HG03354 (cell line): ENCODE data around the gene DENND1A.
"Not testable (repeated sequence)": the region's sequence is repeated elsewhere in the genome, so short reads cannot be mapped to it uniquely, and the experiment has no call there.

ENCODE experiments used
- ATAC-seq: cut with Tn5 transposase; IDR thresholded peaks from one replicate; pipeline ENCODE4 v1.9.1; 2021; ENCODE audit warnings: mild to moderate bottlenecking; ENCODE audit not compliant: unreplicated experiment, poor library complexity, severe bottlenecking

Gene DENND1A

DNA sequence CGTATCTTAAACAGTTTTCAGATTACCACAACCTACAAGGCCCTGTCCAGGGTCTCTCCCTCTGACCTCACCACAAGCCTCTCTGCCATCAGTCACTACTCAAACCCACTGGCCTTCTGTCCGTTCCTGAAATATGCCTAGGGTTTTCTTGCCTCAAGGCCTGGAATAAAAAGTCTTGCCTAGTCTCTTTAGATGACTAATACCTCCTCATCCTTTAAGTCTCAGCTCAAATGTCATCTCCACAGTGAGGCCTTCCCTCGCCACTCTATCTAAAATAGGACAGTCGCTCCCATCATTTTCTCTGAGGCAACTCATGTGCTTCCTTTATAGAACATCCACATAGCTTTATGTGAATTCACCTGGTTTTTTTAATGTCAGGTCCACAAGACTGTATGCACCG is 5.2 kb downstream of the DENND1A start:
- no peak for ATAC-seq

DNA sequence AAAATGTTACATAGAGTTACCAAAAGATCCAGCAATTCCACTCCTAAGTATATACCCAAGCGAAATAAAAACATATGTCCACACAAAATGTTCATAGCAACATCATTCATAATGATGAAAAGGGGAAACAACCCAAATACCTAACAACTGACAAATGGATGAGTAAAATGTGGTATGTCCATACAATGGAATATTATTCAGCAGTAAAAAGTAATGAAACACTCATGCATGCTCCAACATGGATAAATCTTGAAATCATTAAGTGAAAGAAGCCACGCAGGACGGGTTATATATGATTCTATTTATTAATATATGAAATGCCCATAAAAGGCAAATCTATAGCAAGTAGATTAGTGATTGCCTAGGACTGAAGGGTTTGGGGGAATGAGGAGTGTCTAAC is 6.0 kb downstream of the DENND1A start:
- ATAC-seq: no peak

DNA sequence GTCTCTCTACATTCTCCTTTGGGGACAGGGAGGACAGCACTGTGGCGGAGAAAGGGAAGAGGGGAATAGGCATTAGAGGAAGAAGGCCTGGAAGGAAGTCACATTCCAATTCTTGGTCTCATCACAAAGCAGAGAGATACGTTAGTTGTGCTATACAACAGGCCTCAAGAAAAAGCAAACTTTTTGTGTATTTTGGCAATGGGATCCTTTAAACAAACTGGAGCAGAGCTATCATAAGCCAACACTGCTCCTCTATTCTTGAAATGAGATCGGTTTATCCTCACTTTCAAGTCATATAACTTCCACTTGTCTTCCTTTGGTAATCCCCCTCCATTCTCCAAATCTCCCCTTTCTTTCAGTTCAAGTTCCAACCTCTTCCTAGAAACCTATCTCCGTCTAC is 6.5 kb downstream of the DENND1A start:
- no peak for ATAC-seq

DNA sequence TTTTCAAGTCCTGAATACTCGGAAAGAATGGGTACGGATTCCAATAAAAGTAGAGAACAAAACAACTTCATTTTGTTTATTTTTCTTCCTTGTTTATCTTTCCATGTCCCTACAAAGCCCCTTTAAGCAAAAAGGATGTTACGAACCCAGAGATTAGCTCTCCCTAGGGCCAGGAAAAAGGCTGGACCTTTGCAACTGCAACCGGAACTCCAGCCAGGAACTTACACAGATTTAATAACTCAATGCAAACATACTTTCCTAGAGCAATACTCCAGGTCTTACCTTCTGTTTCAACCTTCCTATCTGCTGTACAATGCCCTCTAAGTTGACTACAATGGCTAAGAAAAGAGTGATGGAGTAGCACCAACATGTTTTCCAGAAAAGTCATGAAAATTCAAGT is 7.0 kb downstream of the DENND1A start:
- no peak for ATAC-seq

DNA sequence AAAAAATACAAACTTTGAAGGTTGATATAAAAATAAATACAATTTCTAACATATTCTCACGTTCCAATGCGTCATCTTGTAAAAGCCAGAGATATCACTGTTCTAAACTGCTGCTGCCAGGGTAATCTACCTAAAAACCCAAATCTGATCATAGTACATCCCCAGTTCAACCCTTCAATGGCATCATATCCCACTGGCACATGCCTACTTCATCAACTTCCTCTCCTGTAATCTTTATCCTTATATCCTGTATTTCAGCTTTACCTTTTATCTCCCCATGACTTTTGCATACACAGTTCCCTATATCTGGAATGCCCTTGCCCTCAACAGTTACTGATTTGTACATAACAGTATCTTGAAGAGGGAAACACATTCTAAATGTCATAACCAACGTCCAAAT is 7.5 kb downstream of the DENND1A start:
- no peak for ATAC-seq

DNA sequence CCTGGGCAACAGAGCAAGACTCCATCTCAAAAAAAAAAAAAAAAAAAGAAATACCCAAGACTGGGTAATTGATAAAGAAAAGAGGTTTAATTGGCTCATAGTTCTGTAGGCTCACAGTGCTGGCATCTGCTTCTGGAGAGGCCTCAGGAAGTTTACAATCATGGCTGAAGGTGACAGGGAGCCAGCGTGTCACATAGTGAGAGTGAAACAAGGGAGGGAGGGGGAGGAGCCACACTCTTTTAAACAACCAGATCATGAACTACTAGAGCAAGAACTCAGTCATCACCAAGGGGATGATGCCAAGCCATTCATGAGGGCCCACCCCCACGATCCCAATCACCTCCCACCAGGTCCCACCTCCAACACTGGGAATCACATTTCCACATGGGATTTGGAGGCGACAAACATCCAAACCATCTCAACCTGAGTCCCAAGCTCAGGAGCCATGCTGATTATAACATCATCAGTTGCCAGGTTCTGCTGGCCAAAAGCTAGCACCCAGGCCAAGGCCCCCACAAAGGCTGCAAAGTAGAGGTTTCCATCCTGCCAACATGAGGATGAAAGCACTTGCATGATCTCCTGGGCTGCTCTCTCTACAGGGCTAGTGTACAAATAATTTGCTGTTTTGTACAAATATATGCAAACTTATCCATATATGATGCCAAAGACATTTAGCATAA is 15.3 kb downstream of the DENND1A start:
- no peak for ATAC-seq

DNA sequence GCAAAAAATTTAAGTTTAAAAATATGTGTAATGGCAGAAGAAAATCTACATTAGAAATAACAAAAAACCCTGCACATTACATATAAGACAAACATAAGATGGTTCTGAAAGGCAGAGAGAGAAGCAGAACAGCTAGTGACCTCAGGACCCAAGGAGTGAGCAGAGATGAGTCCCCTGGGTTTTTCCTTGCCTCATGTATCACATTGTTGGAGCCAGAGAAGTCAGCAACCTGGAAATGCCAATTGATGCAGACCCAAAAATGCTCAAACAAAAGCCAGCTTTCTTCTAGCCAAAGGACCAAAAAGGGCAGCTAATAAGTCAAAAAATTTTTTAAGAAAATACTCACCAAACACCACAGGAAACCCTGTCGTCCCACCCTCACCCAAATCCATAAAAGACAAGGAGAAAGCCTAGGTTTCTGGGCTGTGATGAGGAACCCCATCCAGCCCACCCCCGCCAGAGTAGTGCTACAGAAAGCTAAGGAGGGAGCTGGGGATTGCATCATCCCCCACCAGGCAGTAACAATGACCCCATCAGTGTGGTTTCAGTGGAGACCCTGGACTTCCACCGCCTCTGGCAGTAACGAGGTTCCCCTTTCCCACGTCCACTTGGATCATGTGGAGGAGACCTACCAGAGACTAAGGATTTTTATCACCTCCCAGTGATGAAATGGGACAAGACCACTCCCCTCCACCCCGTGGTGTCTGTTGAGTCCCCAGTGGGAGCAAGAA is 17.6 kb downstream of the DENND1A start:
- no peak for ATAC-seq

DNA sequence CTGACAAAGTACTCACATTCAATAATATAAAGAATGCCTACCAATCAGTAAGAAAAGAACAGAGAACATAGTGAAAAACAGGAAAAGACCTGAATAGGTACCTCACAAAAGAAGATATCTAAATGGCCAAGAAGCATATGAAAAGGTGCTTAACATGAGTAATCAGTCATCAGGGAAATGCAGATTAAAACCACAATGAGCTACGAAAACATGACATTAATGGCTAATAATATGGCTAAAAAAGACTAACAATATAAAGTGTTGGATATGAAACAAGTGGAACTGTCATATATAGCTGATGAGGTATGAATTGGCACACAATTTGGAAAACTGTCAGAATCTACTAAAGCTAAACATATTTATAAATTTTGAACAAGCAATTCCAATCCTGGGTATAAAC is 18.9 kb downstream of the DENND1A start:
- no peak for ATAC-seq

DNA sequence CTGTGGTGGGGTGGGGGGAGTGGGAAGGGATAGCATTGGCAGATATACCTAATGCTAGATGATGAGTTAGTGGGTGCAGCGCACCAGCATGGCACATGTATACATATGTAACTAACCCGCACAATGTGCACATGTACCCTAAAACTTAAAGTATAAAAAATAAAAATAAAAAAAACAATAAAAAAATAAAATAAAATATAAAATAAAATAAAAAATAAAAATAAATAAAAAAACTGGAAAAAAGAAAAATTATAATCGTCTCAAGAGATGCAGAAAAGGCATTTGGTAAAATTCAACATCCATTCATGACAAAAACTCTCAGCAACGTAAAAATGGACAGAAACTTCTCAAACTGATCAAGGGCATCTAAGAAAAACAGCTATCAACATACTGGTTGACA is 20.7 kb downstream of the DENND1A start:
- not testable (repeated sequence) for ATAC-seq

DNA sequence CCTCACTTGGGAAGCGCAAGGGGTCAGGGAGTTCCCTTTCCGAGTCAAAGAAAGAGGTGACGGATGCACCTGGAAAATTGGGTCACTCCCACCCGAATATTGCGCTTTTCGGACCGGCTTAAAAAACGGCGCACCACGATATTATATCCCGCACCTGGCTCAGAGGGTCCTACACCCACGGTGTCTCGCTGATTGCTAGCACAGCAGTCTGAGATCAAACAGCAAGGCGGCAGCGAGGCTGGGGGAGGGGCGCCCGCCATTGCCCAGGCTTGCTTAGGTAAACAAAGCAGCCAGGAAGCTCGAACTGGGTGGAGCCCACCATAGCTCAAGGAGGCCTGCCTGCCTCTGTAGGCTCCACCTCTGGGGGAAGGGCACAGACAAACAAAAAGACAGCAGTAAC is 26.4 kb downstream of the DENND1A start:
- not testable (repeated sequence) for ATAC-seq

DNA sequence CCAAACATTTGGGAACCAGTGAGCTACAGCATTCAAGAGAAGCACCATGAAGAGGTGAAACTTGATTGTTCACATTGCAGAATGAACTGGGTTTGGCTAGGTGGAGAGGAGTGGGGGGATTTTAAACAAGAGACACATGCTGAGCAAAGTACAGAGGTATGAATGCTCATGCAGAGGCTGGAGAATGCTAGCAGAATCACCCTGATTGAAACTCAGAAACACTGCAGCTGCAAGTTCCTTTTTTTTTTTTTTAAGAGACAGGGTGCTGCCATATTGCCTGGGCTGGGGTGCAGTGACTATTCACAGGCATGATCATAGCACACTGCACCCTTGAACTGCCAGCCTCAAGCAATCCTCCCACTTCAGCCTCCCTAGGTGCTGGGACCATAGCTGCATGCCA is 35.1 kb downstream of the DENND1A start:
- no peak for ATAC-seq

DNA sequence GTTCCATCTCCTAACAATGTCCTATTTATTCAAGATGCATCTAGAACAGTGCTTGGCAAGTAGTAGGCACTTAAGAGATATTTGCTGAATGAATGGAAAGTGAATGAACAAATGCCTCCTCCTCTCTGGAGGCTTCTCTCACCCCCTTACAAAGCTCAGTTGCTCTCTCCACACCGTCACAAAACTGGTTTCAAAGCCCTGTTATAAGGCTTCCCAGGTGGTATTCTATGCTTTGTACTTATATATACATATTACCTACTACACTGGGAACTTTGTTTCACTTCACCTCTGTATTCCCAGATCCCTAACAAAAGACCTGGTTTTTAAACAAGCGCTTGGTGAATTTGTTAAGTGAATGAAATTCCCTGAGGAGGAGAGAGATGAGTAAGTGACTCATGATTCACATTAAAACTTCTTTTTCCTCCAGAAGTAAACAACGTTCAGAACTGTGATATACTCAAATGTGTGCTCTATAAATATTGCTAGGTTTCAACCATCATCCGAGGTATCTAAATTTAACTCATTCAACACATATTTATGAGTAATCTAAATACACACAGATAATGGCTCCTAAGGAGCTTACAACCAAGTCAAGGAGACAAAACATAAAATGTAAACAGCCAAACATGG is 36.0 kb downstream of the DENND1A start:
- no peak for ATAC-seq

DNA sequence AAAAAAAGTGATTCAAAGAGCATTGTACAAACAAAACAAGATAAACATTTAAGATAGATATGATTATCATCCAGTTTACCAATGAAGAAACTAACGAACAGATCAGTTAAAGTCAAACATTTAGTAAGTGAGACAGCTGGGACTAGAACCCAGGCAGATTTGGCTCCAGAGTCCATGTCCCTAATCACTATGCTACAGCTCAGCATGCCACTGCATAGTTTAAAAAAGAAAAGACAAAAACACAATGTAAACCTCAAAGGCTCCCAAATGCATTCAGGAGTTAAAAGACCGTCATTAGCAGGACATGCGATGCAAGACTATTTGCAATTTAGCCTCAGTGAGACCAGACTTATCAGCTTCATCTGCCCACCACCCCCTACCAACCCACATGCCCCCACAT is 36.8 kb downstream of the DENND1A start:
- no peak for ATAC-seq

DNA sequence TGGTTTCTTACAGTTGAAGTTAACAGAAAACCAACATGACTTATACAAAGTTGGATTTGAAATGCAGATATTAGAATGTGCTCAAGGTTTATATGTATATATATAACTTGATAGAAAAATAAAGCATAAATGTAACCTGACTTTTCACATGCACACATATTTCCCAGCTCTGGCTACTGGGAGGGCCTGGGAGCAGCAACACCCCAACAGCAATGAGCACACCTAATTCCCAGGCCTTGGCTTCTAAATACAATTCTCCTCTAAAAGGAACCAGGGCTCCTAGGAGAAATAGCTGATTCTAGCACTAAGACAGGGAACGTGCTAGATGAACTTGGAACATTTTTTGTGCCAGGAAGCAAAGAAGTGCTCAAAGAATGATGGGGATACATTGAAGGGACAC is 42.1 kb downstream of the DENND1A start:
- no peak for ATAC-seq

DNA sequence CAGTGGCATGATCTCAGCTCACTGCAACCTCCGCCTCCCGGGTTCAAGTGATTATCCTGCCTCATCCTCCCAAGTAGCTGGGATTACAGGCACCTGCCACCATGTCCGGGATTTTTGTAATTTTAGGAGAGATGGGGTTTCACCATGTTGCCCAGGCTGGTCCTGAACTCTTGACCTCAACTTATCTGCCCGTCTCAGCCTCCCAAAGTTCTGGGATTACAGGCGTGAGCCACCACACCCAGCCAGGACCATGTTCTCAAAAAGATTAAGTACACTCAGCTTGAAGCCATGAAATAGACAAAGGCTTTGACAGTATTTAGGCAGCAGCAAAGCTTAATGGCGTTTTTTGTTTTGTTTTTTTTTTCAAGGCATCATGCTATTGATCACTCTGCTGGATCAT is 44.1 kb downstream of the DENND1A start:
- ATAC-seq: not testable (repeated sequence)

DNA sequence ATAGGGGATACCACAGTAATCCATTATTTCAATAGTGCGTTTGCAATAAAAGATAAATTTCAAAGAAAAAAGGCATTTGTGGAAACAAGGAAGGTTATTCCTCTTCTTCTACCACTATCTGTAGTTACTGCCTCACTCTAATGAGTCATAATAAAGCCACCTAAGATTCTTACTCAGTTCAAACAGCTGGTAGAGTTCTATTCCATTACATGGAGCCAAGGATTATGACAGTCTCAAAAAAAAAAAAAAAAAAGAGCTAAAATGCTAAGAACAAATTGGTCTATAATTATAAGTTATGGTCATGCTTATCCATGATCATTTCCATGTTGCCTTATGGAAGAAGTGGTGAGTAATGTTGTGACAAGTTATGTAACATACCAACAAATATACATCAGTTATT is 46.3 kb downstream of the DENND1A start:
- ATAC-seq: no peak

DNA sequence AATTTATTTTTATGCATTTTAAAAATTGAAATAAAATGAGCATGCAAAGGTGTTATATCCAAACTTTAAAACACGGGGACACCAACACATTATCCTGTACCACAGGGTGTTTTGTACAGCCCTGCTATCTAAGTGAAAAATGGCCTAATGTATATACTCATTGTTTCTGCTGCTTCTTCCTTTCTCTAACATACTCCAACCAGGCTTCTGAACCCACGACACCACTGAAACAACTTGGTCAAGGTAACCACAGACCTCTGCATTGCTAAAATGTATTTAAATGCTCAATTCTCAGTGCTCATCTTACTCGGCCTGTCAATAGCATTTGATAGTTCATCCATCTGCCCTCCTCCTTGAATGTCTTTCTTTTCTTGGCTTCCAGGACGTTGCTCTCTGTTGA is 48.3 kb downstream of the DENND1A start:
- no peak for ATAC-seq

DNA sequence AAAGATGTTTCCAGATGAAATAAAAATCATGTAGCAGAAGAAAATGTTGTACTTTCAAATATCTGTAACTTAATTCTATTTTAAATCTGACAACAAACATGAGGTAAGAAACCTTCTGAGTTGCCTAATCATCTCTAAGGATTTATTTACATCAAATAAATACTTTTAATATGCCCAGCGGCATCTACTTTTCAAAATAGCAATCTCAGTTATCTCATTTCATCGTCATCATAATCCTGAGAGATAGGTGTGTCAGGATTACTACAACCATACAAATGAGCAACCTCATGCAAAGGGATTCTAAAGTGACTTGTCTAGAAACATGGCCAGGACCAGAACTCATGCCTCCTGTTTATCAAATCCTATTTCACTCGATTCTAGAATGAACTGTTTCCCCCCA is 49.5 kb downstream of the DENND1A start:
- no peak for ATAC-seq

DNA sequence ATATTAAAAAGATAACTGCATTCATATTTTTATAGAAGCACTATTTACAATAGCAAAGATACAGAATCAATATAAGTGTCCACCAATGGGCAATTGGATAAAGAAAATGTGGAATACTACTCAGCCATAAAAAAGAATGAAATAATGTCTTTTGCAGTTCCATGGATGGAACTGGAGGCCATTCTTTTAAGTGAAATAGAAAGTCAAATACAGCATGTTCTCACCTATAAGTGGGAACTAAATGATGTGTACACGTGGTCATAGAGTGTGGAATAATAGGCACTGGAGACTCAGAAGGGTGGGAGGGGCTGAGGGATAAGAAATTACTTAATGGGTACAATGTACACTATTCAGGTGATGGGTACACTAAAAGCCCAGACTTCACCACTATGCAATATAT is 53.2 kb downstream of the DENND1A start:
- ATAC-seq: no peak

DNA sequence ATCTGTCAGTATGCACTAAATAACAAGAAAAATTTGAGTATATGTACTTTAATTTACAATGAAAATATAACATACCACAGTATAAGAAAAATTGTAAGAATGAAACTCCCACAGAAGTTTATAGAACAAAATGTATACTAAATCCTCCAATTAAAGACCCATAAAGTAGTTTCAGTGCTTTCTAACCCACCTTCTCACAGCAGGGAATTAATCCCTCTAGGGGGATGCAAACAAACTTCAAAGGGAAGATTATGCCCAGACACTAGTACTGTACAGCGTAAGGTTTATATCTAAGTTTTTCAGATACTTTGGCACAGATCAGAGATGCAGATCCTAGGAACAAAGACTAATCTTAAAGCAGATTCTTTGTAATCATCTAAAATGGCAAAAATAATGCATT is 57.2 kb downstream of the DENND1A start:
- no peak for ATAC-seq

DNA sequence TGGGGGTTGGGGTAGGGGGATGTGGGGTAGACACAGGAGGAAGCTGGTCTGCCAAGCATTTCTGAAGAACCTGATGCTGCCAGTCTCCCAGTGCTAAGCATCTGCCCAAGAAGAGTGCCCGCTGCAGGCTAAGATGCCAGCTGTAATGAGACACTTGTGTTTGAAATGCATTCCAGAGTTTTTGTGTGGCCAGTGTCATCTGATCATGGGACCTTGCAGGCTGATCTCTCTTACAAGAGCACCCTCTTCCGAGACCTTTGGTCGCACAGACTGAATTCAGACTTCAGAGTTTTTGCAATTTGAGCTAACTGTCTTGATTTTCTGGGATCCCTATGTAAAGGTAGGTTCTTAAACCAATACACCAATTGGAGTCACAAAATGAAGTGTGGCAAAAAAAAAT is 58.1 kb downstream of the DENND1A start:
- ATAC-seq: no peak
